ENCODE measurements around the gene IZUMO4. TPM values are rescaled to one million over a fixed set of nuclear protein-coding genes. Genes with fewer than 3 reads are reported as not detected.

IZUMO4 gene
- total RNA-seq, 2 donors from 2014 or later = 13.9 to 143 TPM

DNA sequence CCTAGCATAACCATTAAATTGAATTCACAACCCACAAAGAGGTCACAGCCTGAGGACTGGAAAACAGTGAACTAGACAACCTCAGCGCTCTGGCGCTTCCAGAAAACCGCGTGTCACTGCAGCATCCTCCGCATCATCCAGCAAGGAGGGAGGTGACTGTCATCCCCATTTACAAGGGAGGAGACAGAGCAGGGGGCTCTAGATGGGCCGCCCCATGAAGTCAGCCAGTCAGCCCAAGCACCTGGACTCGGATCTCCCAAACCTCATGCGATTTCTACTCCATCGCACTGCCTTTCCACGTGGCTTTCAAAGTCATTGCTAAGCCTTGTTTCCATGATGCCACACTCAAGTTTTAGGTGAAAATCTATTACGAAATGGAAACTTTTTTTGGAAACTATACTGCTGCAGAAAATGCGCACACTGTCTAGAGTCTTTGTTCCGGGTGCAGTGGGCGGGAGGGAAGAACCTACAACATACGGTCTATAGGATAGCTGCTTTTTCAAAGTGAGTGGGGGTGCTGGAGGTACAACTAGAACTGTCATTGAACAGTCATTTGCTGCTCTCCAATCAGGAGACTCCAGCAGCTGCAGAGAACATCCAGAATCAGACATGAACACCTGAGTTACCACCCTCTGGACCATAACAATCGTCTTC, 51.9 kb downstream of the IZUMO4 start:
- peak; percentile 20 for ATAC-seq (replicated peaks)
- Mint-ChIP-seq H3K27ac (peak overlapping the region; percentile 93), H3K9me3 (no peaks in the 10 kb centered on the region), H3K4me3 (peak overlapping the region; percentile 94), H3K27me3 (no peaks in the 10 kb centered on the region), H3K36me3 (ENCODE audit: low read depth) (peaks cover 66% of the 10 kb centered on the region), H3K4me1 (peaks cover 19% of the 10 kb centered on the region)

Other genes with a start within 250 kb of the IZUMO4 start
- 10 to 100 TPM; 39.7 to 50.0 TPM for gene REXO1, start 248.4 kb upstream of the IZUMO4 start, total RNA-seq
- 10 to 100 TPM; 16.3 to 32.9 TPM for gene KLF16, start 233.3 kb upstream of the IZUMO4 start, total RNA-seq
- gene ABHD17A, start 211.4 kb upstream of the IZUMO4 start, total RNA-seq = 100 to 1,000 TPM in 1 of 2 donors, 10 to 100 TPM in 1; 84.4 to 109 TPM
- gene ADAT3, start 191.5 kb upstream of the IZUMO4 start, total RNA-seq = 10 to 100 TPM; 11.6 to 12.2 TPM
- 10 to 100 TPM; 31.7 to 36.4 TPM for gene SCAMP4, start 191.5 kb upstream of the IZUMO4 start, total RNA-seq
- 10 to 100 TPM; 50.2 to 50.7 TPM for gene CSNK1G2, start 155.7 kb upstream of the IZUMO4 start, total RNA-seq
- 10 to 100 TPM; 44.2 to 56.0 TPM for gene BTBD2, start 81.2 kb upstream of the IZUMO4 start, total RNA-seq
- gene MKNK2, start 45.7 kb upstream of the IZUMO4 start, total RNA-seq = 100 to 1,000 TPM; 280 to 525 TPM
- 100 to 1,000 TPM; 271 to 387 TPM for gene MOB3A, start 589 bp upstream of the IZUMO4 start, total RNA-seq
- gene AP3D1, start 54.7 kb downstream of the IZUMO4 start, total RNA-seq = 100 to 1,000 TPM in 1 of 2 donors, 10 to 100 TPM in 1; 83.6 to 108 TPM
- 100 to 1,000 TPM in 1 of 2 donors, 10 to 100 TPM in 1; 76.6 to 114 TPM for gene DOT1L, start 67.0 kb downstream of the IZUMO4 start, total RNA-seq
- 10 to 100 TPM; 45.8 to 74.8 TPM for gene PLEKHJ1, start 139.4 kb downstream of the IZUMO4 start, total RNA-seq
- 100 to 1,000 TPM in 1 of 2 donors, 10 to 100 TPM in 1; 99.5 to 119 TPM for gene SF3A2, start 139.9 kb downstream of the IZUMO4 start, total RNA-seq
- gene AMH, start 152.4 kb downstream of the IZUMO4 start, total RNA-seq = 1 to 10 TPM; 2.0 to 6.1 TPM
- gene JSRP1, start 159.5 kb downstream of the IZUMO4 start, total RNA-seq = 1 to 10 TPM in 1 of 2 donors, under 1 TPM in 1; 0.61 to 1.0 TPM
- under 1 TPM; 0.09 to 0.32 TPM for gene PEAK3, start 185.3 kb downstream of the IZUMO4 start, total RNA-seq
- gene LINGO3, start 211.2 kb downstream of the IZUMO4 start, total RNA-seq = under 1 TPM in 1 of 2 donors, not detected in 1; 0.17 TPM
- 100 to 1,000 TPM in 1 of 2 donors, 10 to 100 TPM in 1; 96.2 to 140 TPM for gene LSM7, start 231.7 kb downstream of the IZUMO4 start, total RNA-seq
- gene SPPL2B, start 231.8 kb downstream of the IZUMO4 start, total RNA-seq = 10 to 100 TPM; 23.7 to 46.5 TPM

All from activated T-helper 17 cell treated with anti-CD3 and anti-CD28 coated beads, Interleukin-2, amount 50 U/mL, for 72 hours (primary cell).